Panc1 (cell line): ENCODE data around the gene SLC2A6.

Experiments
- CTCF ChIP-seq: fragments of 450-650 bp; IDR thresholded peaks from 2 replicates; pipeline ENCODE4 v1.5.1; 2017; ENCODE audit warnings: mild to moderate bottlenecking
- POLR2AphosphoS5 ChIP-seq: IDR thresholded peaks from 2 replicates; pipeline ENCODE4 v1.6.1; 2012; ENCODE audit warnings: mild to moderate bottlenecking, low read depth, low read length, moderate library complexity
- REST ChIP-seq, 2 experiments: IDR thresholded peaks; 2 replicates each; pipeline ENCODE4 v1.6.1; 2011 to 2012; ENCODE audit warnings: low read depth in 2 of 2, control low read depth in 1 of 2, low read length in 1 of 2, mild to moderate bottlenecking in 1 of 2, moderate library complexity in 1 of 2; ENCODE audit not compliant: insufficient read depth in 1 of 2
- TCF7L2 ChIP-seq: IDR thresholded peaks from 2 replicates; pipeline ENCODE4 v1.6.1; 2011; ENCODE audit warnings: mild to moderate bottlenecking, low read depth, low read length, inconsistent platforms

DNA sequence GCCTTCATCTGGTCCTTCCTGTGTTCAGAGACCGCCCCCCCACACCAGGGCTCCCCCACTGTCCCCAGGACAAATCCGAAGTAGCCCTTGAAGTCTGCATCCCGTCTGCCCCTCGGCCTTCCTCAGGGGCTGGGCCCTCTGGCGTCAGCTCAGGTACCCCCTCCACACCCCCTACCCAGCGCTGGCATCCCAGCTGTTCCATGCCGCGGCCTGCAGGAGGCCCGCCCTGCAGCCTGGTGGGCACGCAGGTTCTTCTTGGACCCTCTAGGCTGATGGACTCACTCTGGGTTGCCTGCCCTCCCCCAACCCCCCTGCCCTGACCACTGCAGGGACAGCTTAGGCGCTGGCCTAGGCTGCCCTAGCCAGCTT, 6.6 kb downstream of the SLC2A6 start:
- TF ChIP-seq CTCF (no peak), POLR2AphosphoS5 (no peak), TCF7L2 (no peak), REST (IDR thresholded peaks at IDR 0.05; ENCODE audit: insufficient read depth in 1 of 2, low read depth in 2 of 2, low read length in 1 of 2) (no peak)
